Measurements from ENCODE around the gene PIGV.

Gene PIGV

DNA sequence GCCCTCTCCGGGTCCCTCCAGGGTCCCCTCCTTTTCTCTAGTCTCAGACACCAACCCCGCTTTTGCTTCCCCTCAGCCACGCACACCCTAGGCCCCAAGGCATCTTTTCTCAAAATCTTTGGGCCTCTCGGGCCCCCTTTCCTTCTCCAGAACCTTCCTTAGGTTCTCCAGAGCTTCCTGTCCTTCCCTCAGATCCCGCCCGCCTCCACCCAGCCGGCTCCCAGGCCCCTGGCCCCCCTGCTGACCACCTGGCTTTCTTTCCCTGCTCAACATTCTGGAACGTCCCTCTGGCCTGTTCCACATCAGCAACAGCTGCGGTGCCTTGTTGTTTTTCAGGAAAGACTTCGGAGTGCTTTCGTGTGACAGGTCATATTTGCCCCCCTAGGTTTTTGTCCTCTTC, 39.9 kb downstream of the PIGV start:
- Histone ChIP-seq H3F3A (ENCODE audit: low read depth) (peaks cover 9% of the 10 kb centered on the region), H2AFZ (ENCODE audit: low read length) (no peak overlapping the region), H3K4me2 (ENCODE audit: low read depth, low read length, poor library complexity, severe bottlenecking) (peak overlapping the region; percentile 78), H4K20me1 (ENCODE audit: insufficient read depth, low read length, poor library complexity, severe bottlenecking) (peaks cover 26% of the 10 kb centered on the region), H3K9ac (ENCODE audit: low read depth, low read length, poor library complexity, severe bottlenecking) (peak overlapping the region; percentile 67), H3K79me2 (ENCODE audit: insufficient read depth, low read length) (peaks cover 56% of the 10 kb centered on the region), H3K27me3 (ENCODE audit: insufficient read depth, low read length, poor library complexity, severe bottlenecking) (no peaks in the 10 kb centered on the region), H3K4me1 (ENCODE audit: insufficient read depth, low read length, poor library complexity, severe bottlenecking) (peaks cover 54% of the 10 kb centered on the region), H3K4me3 (ENCODE audit: low read length, poor library complexity, severe bottlenecking) (peak overlapping the region; percentile 76), H3K9me2 (replicated peaks; ENCODE audit: low read depth, low read length) (no peaks in the 10 kb centered on the region), H3K36me3 (ENCODE audit: insufficient read depth, low read length) (peaks cover 3% of the 10 kb centered on the region; the same call in 1 of the 2 replicates), H3K9me3 (ENCODE audit: insufficient read depth, low read depth, low read length) (no peaks in the 10 kb centered on the region)
- TF ChIP-seq, protein P1, sequence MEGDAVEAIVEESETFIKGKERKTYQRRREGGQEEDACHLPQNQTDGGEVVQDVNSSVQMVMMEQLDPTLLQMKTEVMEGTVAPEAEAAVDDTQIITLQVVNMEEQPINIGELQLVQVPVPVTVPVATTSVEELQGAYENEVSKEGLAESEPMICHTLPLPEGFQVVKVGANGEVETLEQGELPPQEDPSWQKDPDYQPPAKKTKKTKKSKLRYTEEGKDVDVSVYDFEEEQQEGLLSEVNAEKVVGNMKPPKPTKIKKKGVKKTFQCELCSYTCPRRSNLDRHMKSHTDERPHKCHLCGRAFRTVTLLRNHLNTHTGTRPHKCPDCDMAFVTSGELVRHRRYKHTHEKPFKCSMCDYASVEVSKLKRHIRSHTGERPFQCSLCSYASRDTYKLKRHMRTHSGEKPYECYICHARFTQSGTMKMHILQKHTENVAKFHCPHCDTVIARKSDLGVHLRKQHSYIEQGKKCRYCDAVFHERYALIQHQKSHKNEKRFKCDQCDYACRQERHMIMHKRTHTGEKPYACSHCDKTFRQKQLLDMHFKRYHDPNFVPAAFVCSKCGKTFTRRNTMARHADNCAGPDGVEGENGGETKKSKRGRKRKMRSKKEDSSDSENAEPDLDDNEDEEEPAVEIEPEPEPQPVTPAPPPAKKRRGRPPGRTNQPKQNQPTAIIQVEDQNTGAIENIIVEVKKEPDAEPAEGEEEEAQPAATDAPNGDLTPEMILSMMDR (conservative IDR thresholded peaks at IDR 0.05; ENCODE audit: low read length) = no peak
- no peak for TF ChIP-seq EZH2phosphoT487 (IDR thresholded peaks at IDR 0.05; ENCODE audit: borderline replicate concordance)

DNA sequence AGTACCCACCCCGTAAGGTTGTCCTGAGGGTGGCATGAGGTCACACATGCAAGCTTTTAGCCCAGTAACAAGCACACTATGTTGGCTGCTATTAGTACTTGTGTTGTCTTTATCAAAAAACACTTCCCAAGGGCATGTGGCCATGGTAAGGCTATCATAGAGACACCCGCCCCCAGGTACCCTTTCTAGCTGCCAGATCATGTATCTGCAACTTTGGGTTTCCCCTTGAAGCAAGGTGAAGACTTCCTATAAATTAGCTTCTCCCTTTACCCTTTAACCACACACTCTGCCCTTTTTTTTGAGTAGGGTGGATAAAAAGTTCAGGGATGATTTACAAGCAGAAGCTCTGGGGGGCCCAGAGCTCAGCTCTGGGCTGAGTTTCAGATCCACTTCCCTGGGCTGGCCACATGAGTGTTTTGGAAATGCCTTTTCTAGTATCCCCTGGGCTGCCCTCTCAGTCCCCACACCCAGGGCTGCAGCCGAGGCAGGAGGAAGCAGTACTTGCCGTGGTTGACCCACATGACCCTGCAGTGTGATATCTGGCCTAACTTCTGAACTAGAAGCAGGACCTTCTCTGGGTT, 40.8 kb downstream of the PIGV start:
- peaks cover 26% of the 10 kb centered on the region for H4K20me1 ChIP-seq (ENCODE audit: insufficient read depth, low read length, poor library complexity, severe bottlenecking)
- H3K27me3 ChIP-seq (ENCODE audit: insufficient read depth, low read length, poor library complexity, severe bottlenecking) = no peaks in the 10 kb centered on the region
- no peak for TF ChIP-seq EZH2phosphoT487 (IDR thresholded peaks at IDR 0.05; ENCODE audit: borderline replicate concordance)
- TF ChIP-seq, protein P1 (conservative IDR thresholded peaks at IDR 0.05; ENCODE audit: low read length) = no peak
- no peaks in the 10 kb centered on the region for H3K9me2 ChIP-seq (replicated peaks; ENCODE audit: low read depth, low read length)
- H3F3A ChIP-seq (ENCODE audit: low read depth) = peaks cover 16% of the 10 kb centered on the region
- H2AFZ ChIP-seq (ENCODE audit: low read length) = no peak overlapping the region
- peaks cover 61% of the 10 kb centered on the region for H3K4me1 ChIP-seq (ENCODE audit: insufficient read depth, low read length, poor library complexity, severe bottlenecking)
- H3K4me3 ChIP-seq (ENCODE audit: low read length, poor library complexity, severe bottlenecking) = peak overlapping the region; percentile 72
- peak overlapping the region; percentile 72 for H3K9ac ChIP-seq (ENCODE audit: low read depth, low read length, poor library complexity, severe bottlenecking)
- peaks cover 4% of the 10 kb centered on the region; the same call in 1 of the 2 replicates for H3K36me3 ChIP-seq (ENCODE audit: insufficient read depth, low read length)
- H3K4me2 ChIP-seq (ENCODE audit: low read depth, low read length, poor library complexity, severe bottlenecking) = peak overlapping the region; percentile 96
- peaks cover 57% of the 10 kb centered on the region for H3K79me2 ChIP-seq (ENCODE audit: insufficient read depth, low read length)
- no peaks in the 10 kb centered on the region for H3K9me3 ChIP-seq (ENCODE audit: insufficient read depth, low read depth, low read length)

DNA sequence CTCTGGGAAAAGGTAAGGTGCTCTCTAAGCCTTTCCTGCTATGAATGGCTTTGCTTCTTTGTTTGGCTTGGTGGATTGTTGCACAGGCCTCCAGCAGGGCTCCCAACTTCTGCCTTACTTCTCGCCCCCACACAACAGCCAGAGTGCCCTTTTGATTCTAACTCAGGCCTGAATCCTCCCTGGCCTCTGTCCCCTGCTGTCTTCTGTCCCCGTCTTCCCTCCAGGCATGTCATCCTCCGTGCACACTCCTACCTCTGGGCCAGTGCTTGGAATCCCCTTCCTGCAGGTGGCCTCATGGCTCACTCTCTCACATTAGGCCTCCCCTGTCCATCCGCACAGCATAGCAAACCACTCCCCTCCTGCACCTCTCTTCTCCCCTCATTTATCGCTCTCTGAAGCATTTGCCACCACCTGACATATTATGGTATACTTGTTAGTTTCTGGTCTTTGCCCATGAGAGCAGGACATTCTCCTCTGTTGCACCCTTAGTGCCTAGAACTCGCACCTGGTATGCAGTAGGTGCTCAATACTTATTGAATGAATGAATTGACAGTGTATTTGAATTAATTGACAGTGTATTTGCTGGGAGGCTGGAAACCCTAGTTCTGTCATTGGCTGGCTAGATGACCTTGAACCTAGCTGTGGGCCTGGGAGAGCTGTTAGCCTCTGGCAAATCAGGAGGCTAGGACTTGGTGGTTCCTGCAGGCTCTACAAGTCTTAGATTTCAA, 41.6 kb downstream of the PIGV start:
- no peak for TF ChIP-seq EZH2phosphoT487 (IDR thresholded peaks at IDR 0.05; ENCODE audit: borderline replicate concordance)
- TF ChIP-seq, protein P1 (conservative IDR thresholded peaks at IDR 0.05; ENCODE audit: low read length) = no peak
- H3K79me2 ChIP-seq (ENCODE audit: insufficient read depth, low read length) = peaks cover 58% of the 10 kb centered on the region

More for the DNA sequence above, 41.6 kb downstream of the PIGV start:
- Histone ChIP-seq H3K9me3 (ENCODE audit: insufficient read depth, low read depth, low read length) (no peaks in the 10 kb centered on the region), H3F3A (ENCODE audit: low read depth) (peaks cover 22% of the 10 kb centered on the region), H3K9ac (ENCODE audit: low read depth, low read length, poor library complexity, severe bottlenecking) (peak overlapping the region; percentile 72), H3K4me2 (ENCODE audit: low read depth, low read length, poor library complexity, severe bottlenecking) (peak overlapping the region; percentile 96), H3K27me3 (ENCODE audit: insufficient read depth, low read length, poor library complexity, severe bottlenecking) (no peaks in the 10 kb centered on the region), H4K20me1 (ENCODE audit: insufficient read depth, low read length, poor library complexity, severe bottlenecking) (peaks cover 26% of the 10 kb centered on the region), H3K9me2 (replicated peaks; ENCODE audit: low read depth, low read length) (no peaks in the 10 kb centered on the region), H3K4me3 (ENCODE audit: low read length, poor library complexity, severe bottlenecking) (peak overlapping the region; percentile 72), H3K36me3 (ENCODE audit: insufficient read depth, low read length) (peaks cover 5% of the 10 kb centered on the region; the same call in 1 of the 2 replicates), H2AFZ (ENCODE audit: low read length) (no peak overlapping the region), H3K4me1 (ENCODE audit: insufficient read depth, low read length, poor library complexity, severe bottlenecking) (peaks cover 68% of the 10 kb centered on the region)

Measured in Loucy (cell line).